Left kidney (tissue), 2 donors: ENCODE data around the gene DLG2. TPM values are rescaled to one million over a fixed set of nuclear protein-coding genes. Genes with fewer than 3 reads are reported as not detected.
A peak's percentile ranks its signal among the peaks of the same experiment; 100 is the strongest.

ENCODE experiments used
- DNase-seq: peaks from one replicate; pipeline ENCODE4 v3.0.0-alpha.2; 2013
- polyA plus RNA-seq: library from polyadenylated mRNA; unstranded; fragments of 120-200 nt; gene quantifications from one replicate; pipeline ENCODE4 v1.2.1, GENCODE V29; 2013; ENCODE audit not compliant: insufficient read length

The DLG2 gene
- polyA plus RNA-seq, 1 donor: 13.4 TPM

- DNase-seq: no peak
Observed at GRCh38 chr11:84471501-84471900, 1155.6 kb downstream of the DLG2 start.

GRCh38 chr11:84468235-84468634, 1158.9 kb downstream of the DLG2 start:
- DNase-seq: no peak

- no peak for DNase-seq
Observed at GRCh38 chr11:84465040-84465439, 1162.1 kb downstream of the DLG2 start.

- no peak for DNase-seq
Observed at GRCh38 chr11:84455691-84456090, 1171.5 kb downstream of the DLG2 start.

- no peak for DNase-seq
Observed at GRCh38 chr11:84452211-84452610, 1174.9 kb downstream of the DLG2 start.

GRCh38 chr11:84438565-84438964, 1188.6 kb downstream of the DLG2 start:
- DNase-seq: no peak

- peak; percentile 34 for DNase-seq
Observed at GRCh38 chr11:84437071-84437980, 1189.8 kb downstream of the DLG2 start.

GRCh38 chr11:84430661-84431060, 1196.5 kb downstream of the DLG2 start:
- no peak for DNase-seq

- no peak for DNase-seq
Observed at GRCh38 chr11:84425673-84426072, 1201.5 kb downstream of the DLG2 start.

GRCh38 chr11:84420271-84420670, 1206.9 kb downstream of the DLG2 start:
- DNase-seq: peak; percentile 46

- DNase-seq: no peak
Observed at GRCh38 chr11:84419616-84420015, 1207.5 kb downstream of the DLG2 start.

GRCh38 chr11:84414920-84415319, 1212.2 kb downstream of the DLG2 start:
- no peak for DNase-seq

- no peak for DNase-seq
Observed at GRCh38 chr11:84413549-84413948, 1213.6 kb downstream of the DLG2 start.

GRCh38 chr11:84412862-84413261, 1214.3 kb downstream of the DLG2 start:
- DNase-seq: no peak

- no peak for DNase-seq
Observed at GRCh38 chr11:84408946-84409411, 1218.2 kb downstream of the DLG2 start.

GRCh38 chr11:84407091-84407490, 1220.1 kb downstream of the DLG2 start:
- no peak for DNase-seq

GRCh38 chr11:84398017-84398626, 1229.0 kb downstream of the DLG2 start:
- DNase-seq: no peak

- no peak for DNase-seq
Observed at GRCh38 chr11:84396521-84396920, 1230.6 kb downstream of the DLG2 start.

GRCh38 chr11:84390441-84391078, 1236.6 kb downstream of the DLG2 start:
- DNase-seq: peak; percentile 32

- DNase-seq: no peak
Observed at GRCh38 chr11:84389696-84390095, 1237.4 kb downstream of the DLG2 start.

GRCh38 chr11:84384731-84385130, 1242.4 kb downstream of the DLG2 start:
- DNase-seq: peak; percentile 37

GRCh38 chr11:84383576-84383975, 1243.6 kb downstream of the DLG2 start:
- DNase-seq: no peak

- no peak for DNase-seq
Observed at GRCh38 chr11:84381666-84382065, 1245.5 kb downstream of the DLG2 start.
